Measurements from ENCODE around the gene ACOT7.
"Not testable (repeated sequence)": the region's sequence is repeated elsewhere in the genome, so short reads cannot be mapped to it uniquely, and the experiment has no call there.

Gene ACOT7

GRCh38 chr1:6423321-6423999 lies 29.9 kb upstream of the ACOT7 start:
- DNase-seq: peak; percentile 84

DNA sequence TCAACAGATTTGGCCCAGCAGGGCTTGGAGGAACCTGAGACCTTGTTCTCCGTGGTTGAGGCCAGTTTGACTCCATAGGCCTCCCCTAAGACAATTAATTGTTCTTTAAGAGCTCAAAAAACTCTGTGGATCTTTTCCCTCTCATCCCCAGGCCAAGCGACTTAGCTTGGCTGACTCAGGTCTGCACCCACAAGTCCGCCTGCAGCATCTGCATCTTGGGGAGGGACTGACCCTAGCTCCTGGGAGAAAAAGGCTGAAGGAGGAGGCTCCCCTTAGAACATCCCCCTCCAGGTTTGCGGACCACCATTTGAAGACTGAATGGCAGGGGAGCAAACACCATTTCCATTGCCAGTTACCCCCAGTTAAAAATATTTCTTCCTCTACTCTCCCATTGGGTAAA lies 27.7 kb upstream of the ACOT7 start:
- DNase-seq: no peak

- no peak for DNase-seq
Observed at GRCh38 chr1:6420454-6421042, 27.0 kb upstream of the ACOT7 start.

GRCh38 chr1:6419804-6420453 lies 26.4 kb upstream of the ACOT7 start, which contains the start of gene HES2:
HES2 (minus strand) TSS chr1:6419919; CDS start chr1:6419820, 99 bp downstream.
- DNase-seq: no peak

- no peak for DNase-seq
Observed at GRCh38 chr1:6419397-6419803, 25.8 kb upstream of the ACOT7 start.

GRCh38 chr1:6418668-6419396 lies 25.3 kb upstream of the ACOT7 start:
- DNase-seq: no peak

GRCh38 chr1:6417961-6418667 lies 24.5 kb upstream of the ACOT7 start:
- no peak for DNase-seq

- DNase-seq: no peak
Observed at GRCh38 chr1:6416906-6417305, 23.3 kb upstream of the ACOT7 start.

DNA sequence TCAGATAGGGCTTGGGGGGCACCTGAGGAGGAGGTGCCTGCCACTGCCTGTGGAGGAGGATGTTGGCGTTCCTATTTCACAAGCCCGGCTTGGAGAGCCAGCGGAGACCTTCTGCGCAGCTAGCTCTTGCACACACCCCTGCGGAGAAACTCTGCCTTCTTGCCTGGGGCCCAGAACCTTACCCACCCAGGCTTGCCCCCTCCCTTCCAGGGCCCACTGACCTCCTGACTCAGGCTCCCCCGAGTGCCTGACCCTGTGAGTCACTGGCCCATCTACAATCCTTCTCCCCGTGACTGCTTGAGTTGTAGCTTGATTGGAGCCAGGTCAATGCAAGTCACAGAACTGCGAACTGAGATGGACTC lies 22.7 kb upstream of the ACOT7 start:
- DNase-seq: no peak

DNA sequence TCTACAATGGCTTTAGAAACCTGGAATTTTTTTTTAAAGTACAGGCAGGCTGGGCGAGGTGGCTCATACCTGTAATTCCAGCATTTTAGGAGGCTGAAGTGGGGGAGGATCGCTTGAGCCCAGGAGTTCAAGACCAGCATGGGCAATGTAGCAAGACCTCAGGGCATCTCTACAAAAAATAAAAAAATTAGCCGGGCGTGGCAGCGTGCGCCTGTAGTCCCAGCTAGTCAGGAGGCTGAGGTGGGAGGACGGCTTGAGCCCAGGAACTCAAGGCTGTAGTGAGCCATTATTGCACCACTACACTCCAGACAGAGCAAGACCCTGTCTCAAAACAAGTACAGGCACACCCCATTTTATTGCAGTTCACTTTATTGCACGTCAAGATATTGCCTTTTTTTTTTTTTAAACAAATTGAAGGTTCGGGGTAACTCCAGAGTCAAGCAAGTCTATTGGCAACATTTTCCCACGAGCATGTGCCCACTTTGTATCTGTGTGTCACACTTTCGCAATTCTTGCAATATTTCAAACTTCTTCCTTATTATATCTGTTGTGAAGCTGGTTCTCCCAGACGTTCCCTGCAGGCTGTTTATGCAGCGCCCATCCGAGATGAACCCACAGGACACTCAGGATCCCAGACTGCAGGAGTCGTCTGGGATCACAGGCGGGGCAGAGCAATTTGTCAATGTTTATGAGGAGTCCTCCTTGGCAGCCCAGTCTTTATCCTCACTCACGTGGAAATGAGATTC lies 21.5 kb upstream of the ACOT7 start:
- DNase-seq: no peak

DNA sequence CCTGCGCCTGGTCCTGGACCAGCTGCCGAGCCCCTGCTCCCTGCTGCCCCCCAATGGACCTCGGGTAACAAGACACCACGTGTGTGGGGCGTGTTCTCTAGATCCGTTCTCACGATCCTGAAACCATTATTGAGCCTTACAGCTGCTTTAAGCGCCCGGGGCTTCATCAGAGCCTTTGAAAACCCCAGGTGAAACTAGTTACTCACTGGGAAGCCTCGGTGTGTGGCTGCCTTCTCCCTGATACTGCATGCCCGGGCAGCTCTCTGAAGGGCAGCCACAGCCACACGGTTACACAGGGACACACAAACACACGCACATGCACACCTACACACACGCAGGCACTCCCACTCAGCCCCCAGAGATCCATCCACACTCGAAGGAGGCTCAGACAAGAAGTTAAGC lies 20.9 kb upstream of the ACOT7 start:
- no peak for DNase-seq

- DNase-seq: no peak
Observed at GRCh38 chr1:6412896-6413295, 19.3 kb upstream of the ACOT7 start.

DNA sequence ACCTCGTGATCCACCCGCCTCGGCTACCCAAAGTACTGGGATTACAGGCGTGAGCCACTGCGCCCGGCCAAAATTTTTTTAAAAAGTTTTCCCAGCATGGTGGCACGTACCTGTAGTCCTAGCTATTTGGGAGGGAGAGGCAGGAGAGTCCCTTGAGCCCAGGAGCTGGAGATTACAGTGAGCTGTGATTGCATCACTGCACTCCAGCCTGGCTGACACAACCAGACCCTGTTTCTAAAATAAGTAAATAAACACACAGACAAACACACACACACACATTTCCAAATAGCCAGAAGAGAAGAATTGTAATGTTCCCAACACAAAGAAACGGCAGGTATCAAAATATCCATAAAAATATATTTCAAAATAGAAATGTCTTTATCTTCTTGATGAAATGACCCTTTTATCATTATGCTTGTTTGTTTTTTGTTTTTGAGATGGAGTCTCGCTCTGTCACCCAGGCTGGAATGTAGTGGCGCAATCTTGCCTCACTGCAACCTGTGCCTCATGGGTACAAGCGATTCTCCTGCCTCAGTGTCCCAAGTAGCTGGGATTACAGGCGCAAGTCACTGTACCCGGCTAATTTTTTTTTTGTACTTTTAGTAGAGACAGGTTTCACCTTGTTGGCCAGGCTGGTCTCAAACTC lies 16.8 kb upstream of the ACOT7 start:
- DNase-seq: no peak

GRCh38 chr1:6409733-6410132 lies 16.2 kb upstream of the ACOT7 start:
- DNase-seq: no peak

GRCh38 chr1:6409053-6409452 lies 15.5 kb upstream of the ACOT7 start:
- DNase-seq: no peak

DNA sequence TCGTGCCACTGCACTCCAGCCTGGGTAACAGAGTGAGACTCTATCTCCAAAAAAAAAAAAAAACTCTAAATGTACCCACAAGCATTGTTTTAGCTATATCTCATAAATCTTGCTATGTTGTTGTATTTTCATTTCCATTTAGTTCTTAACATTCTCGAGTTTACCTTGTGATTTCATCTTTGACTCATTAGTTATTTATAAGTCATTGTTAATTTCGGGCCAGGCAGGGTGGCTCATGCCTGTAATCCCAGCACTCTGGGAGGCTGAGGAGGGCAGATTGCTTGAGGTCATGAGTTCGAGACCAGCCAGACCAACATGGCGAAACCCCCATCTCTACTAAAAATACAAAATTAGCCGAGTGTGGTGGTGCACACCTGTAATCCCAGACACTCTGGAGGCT lies 14.5 kb upstream of the ACOT7 start:
- DNase-seq: no peak

DNA sequence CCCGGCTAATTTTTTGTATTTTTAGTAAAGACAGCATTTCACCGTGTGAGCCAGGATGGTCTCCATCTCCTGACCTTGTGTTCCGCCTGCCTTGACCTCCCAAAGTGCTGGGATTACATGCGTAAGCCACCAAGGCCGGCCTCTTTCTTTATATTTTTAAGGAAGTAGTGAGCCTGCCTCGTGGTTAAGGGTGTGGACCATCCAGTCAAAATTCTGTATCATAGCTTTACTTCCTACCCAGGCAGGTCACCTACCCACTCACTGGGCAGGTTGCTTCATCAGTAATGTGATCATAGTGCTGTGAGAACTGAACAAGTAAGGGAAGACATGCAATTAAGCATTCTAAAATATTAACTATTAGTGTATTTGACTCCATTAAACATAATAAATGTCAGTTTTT lies 8.1 kb upstream of the ACOT7 start:
- no peak for DNase-seq

DNA sequence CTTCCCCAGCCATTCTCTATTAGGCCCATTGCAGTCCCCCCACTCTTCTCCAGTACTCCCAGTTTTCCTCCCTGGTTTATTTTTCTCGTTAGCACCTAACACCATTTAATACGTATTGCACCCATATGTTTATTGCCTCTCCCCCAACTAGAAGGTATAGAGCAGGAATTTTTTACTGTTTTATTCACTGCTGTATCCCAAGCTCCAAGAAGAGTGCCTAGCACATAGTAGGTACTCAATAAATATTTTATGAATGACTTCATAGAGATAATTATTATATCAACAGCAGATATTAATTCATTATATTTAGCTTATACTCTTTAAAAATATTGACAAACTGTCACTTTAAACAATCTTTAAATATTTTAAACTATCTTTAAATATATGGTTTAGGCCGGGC lies 5.7 kb upstream of the ACOT7 start:
- DNase-seq: no peak

DNA sequence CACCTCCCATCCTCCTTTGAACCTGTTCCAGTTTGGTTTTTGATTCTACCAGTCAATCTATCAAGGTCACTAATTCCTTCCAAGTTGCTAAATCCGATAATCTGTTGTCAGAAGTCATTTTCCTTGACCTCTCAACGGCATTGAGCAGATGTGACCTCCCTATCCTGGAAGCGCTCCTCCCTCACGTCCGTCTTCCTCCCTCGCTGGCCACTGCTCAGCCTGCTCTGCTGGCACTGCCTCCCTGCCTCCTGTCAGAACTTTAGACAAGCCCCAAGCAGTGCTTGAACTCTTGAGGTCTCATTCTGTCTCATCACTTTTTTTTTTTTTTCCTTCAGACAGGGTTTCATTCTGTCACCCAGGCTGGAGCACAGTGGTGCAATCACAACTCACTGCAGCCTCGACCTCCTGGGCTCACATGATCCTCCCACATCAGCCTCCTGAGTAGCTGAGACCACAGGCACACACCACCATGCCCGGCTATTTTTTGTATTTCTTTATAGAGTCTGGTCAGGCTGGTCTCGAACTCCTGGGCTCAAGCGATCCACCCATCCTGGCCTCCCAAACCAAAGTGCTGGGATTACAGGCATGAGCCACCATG lies 4.4 kb upstream of the ACOT7 start:
- DNase-seq: no peak

- DNase-seq: no peak
Observed at GRCh38 chr1:6396998-6397397, 3.4 kb upstream of the ACOT7 start.

- not testable (repeated sequence) for DNase-seq
Observed at GRCh38 chr1:6395781-6396244, 2.2 kb upstream of the ACOT7 start.

Measured in NCI-H1105 treated with DMSO at 0.1 percent for 48 hours (cell line).